ENCODE results near the gene GOLGA3.

The GOLGA3 gene

GRCh38 chr12:132720606-132721345 is 107.9 kb downstream of the GOLGA3 start:
- no peak for TF ChIP-seq CTCF (IDR thresholded peaks at IDR 0.05; ENCODE audit: low read depth, low read length)
- no peak for DNase-seq (ENCODE audit: extremely low read depth, low read depth)

DNA sequence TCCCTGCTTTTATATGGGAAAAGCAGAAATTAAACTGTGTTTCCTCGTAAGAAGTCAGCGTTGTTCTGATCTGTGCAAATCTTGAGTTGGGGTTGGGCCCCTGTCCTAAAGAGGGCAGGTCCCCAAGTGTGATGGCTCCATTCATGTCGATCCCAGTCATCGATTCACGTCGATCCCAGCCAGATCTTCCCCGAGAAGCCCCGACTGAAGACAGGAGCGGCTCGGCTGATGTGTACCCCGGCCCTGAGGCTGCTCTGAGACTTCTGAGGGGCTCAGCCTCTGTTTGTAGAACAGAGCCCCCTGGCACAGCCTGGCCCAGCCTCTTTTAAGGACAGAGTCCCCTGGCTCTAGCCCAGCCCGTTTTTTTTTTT is 108.7 kb downstream of the GOLGA3 start:
- TF ChIP-seq CTCF (IDR thresholded peaks at IDR 0.05; ENCODE audit: low read depth, low read length): no peak
- DNase-seq (ENCODE audit: extremely low read depth, low read depth): no peak

- DNase-seq (ENCODE audit: extremely low read depth, low read depth): no peak
- no peak for TF ChIP-seq CTCF (IDR thresholded peaks at IDR 0.05; ENCODE audit: low read depth, low read length)
These were observed 109.3 kb downstream of the GOLGA3 start for GRCh38 chr12:132719141-132719953.
